Thyroid gland (tissue), 4 donors: Measurements from ENCODE around the gene DIO1. TPM values are rescaled to one million over a fixed set of nuclear protein-coding genes. Genes with fewer than 3 reads are reported as not detected.

Experiments
- DNase-seq, 2 donors: peaks; one replicate each; pipeline ENCODE4 v3.0.0-alpha.2; 2019
- H3K27ac ChIP-seq, 3 donors: fragments of 200-600 bp; sonication (generic); 1 replicate in 2 of 3; 2 replicates in 1 of 3; pipeline ENCODE4 v1.5.1; 2016 to 2019; ENCODE audit warnings: mild to moderate bottlenecking in 1 of 3, moderate library complexity in 1 of 3
- H3K27me3 ChIP-seq: fragments of 200-600 bp; sonication (generic); one replicate; pipeline ENCODE4 v1.5.1; 2019
- H3K36me3 ChIP-seq, 2 donors: fragments of 200-600 bp; sonication (generic); one replicate each; pipeline ENCODE4 v1.5.1; 2016 to 2019
- H3K4me1 ChIP-seq, 2 donors: fragments of 200-600 bp; sonication (generic); one replicate each; pipeline ENCODE4 v1.5.1; 2017 to 2019
- H3K4me3 ChIP-seq, 3 donors: fragments of 200-600 bp; sonication (generic); replicated peaks in 1 of 3; 1 replicate in 2 of 3; 2 replicates in 1 of 3; pipeline ENCODE4 v1.5.1; 2016; ENCODE audit warnings: mild to moderate bottlenecking in 1 of 3
- H3K9me3 ChIP-seq: fragments of 200-600 bp; sonication (generic); one replicate; pipeline ENCODE4 v1.5.1; 2017
- CTCF ChIP-seq, 6 experiments: fragments of 200-600 bp in 3 of 6; fragments of 450-650 bp in 3 of 6; sonication (generic) in 3 of 6; IDR thresholded peaks; one replicate each; pipeline ENCODE4 v1.5.1; 2016 to 2019; ENCODE audit warnings: antibody characterized with exemption in 6 of 6, mild to moderate bottlenecking in 2 of 6, inconsistent platforms in 1 of 6, moderate library complexity in 1 of 6
- POLR2A ChIP-seq, 2 donors: fragments of 450-650 bp; IDR thresholded peaks; one replicate each; pipeline ENCODE4 v1.6.1; 2017; ENCODE audit warnings: antibody characterized with exemption in 2 of 2, mild to moderate bottlenecking in 2 of 2, moderate library complexity in 1 of 2
- WGBS, 2 donors: methylation state at CpG; one replicate each; pipeline ENCODE4 v1.1.5; 2017; 5-methylcytosine and 5-hydroxymethylcytosine counted together
- intact Hi-C: fragments of 100-400 bp; cut with DNase I; formaldehyde crosslinking; loops from one replicate; pipeline ENCODE4 v1.15.1; 2023
- total RNA-seq, 4 donors: library from RNA; depleted of rRNA; stranded (reverse); fragments of >200 nt; gene quantifications; one replicate each; pipeline ENCODE4 v1.2.3, GENCODE V29; 2016

Gene DIO1
- 100 to 1,000 TPM; 219 to 492 (median 343) TPM for total RNA-seq

GRCh38 chr1:53893999-53894636 lies at the start of gene DIO1:
Gene DIO1 (plus strand): TSS chr1:53894187. CDS start chr1:53894211, 24 bp downstream.
- 45 to 57% methylated on average over 10 to 14 of the region's 14 CpGs for WGBS, 2 donors
- H3K27ac ChIP-seq = peak within 1 kb of the TSS; percentile 43 to 91 (median 78)

GRCh38 chr1:53847980-53848379 lies 46.0 kb upstream of the DIO1 start:
- WGBS, 2 donors = 92 to 94% methylated on average over 6 of the region's 6 CpGs
- intact Hi-C loops = no loop called here

More at GRCh38 chr1:53893999-53894636, at the start of gene DIO1:
- H3K4me1 ChIP-seq = peaks cover 18 to 37% of the 10 kb centered on the region in 2 donors
- H3K4me3 ChIP-seq = peak within 1 kb of the TSS; percentile 12 to 34 (median 20)
- intact Hi-C loops = no loop called here
- no peaks in the 10 kb centered on the region for H3K36me3 ChIP-seq
- H3K27me3 ChIP-seq = no peaks in the 10 kb centered on the region
- TF ChIP-seq CTCF (IDR thresholded peaks at IDR 0.05) = no peak
- TF ChIP-seq POLR2A (IDR thresholded peaks at IDR 0.05) = peak in 1 of 2 donors; percentile 80
- DNase-seq = peak; percentile 87 to 90
- H3K9me3 ChIP-seq = no peaks in the 10 kb centered on the region

GRCh38 chr1:53850082-53850673 lies 43.8 kb upstream of the DIO1 start:
- no peak for TF ChIP-seq POLR2A (IDR thresholded peaks at IDR 0.05)
- no peak for TF ChIP-seq CTCF (IDR thresholded peaks at IDR 0.05)
- no peak overlapping the region for H3K27ac ChIP-seq
- no peaks in the 10 kb centered on the region for H3K27me3 ChIP-seq
- no peaks in the 10 kb centered on the region for H3K4me1 ChIP-seq
- peaks cover 28 to 29% of the 10 kb centered on the region in 2 donors for H3K36me3 ChIP-seq
- DNase-seq = no peak
- intact Hi-C loops = no loop called here
- H3K9me3 ChIP-seq = no peaks in the 10 kb centered on the region
- H3K4me3 ChIP-seq = no peak overlapping the region
- WGBS, 2 donors = 74 to 76% methylated on average over 7 of the region's 7 CpGs

More at GRCh38 chr1:53847980-53848379, 46.0 kb upstream of the DIO1 start:
- H3K4me3 ChIP-seq = no peak overlapping the region
- no peaks in the 10 kb centered on the region for H3K9me3 ChIP-seq
- DNase-seq = no peak
- H3K27me3 ChIP-seq = no peaks in the 10 kb centered on the region
- TF ChIP-seq CTCF (IDR thresholded peaks at IDR 0.05) = no peak
- TF ChIP-seq POLR2A (IDR thresholded peaks at IDR 0.05) = no peak
- no peak overlapping the region for H3K27ac ChIP-seq
- no peaks in the 10 kb centered on the region for H3K4me1 ChIP-seq
- H3K36me3 ChIP-seq = peaks cover 11 to 14% of the 10 kb centered on the region in 2 donors

- DNase-seq = no peak
- 91 to 94% methylated on average over 9 of the region's 9 CpGs for WGBS, 2 donors
- intact Hi-C loops = no loop called here
- no peaks in the 10 kb centered on the region for H3K27me3 ChIP-seq
- TF ChIP-seq CTCF (IDR thresholded peaks at IDR 0.05) = no peak
- no peak for TF ChIP-seq POLR2A (IDR thresholded peaks at IDR 0.05)
- no peaks in the 10 kb centered on the region for H3K4me1 ChIP-seq
- H3K36me3 ChIP-seq = peaks cover 43 to 45% of the 10 kb centered on the region in 2 donors
- H3K4me3 ChIP-seq = no peak overlapping the region
- H3K9me3 ChIP-seq = no peaks in the 10 kb centered on the region
- H3K27ac ChIP-seq = no peak overlapping the region
Observed at GRCh38 chr1:53851571-53852285, 42.3 kb upstream of the DIO1 start.
